HepG2 (cell line): ENCODE results near the gene ARL11. TPM values are rescaled to one million over a fixed set of nuclear protein-coding genes. Genes with fewer than 3 reads are reported as not detected.
A peak's percentile ranks its signal among the peaks of the same experiment; 100 is the strongest.
"Not testable (repeated sequence)": the region's sequence is repeated elsewhere in the genome, so short reads cannot be mapped to it uniquely, and the experiment has no call there.

Experiments
- BCL6 ChIP-seq: IDR thresholded peaks from 2 replicates; pipeline ENCODE4 v1.6.1; 2016; ENCODE audit warnings: missing genetic modification reagents, missing compliant biosample characterization
- CEBPB ChIP-seq: IDR thresholded peaks from 2 replicates; pipeline ENCODE4 v1.6.1; 2011; ENCODE audit warnings: low read depth, low read length, improper control_type of control experiment, borderline replicate concordance
- CEBPG ChIP-seq: IDR thresholded peaks from 2 replicates; pipeline ENCODE4 v1.6.1; 2016
- EP300 ChIP-seq, 3 experiments: sonication (generic) in 1 of 3; formaldehyde crosslinking in 1 of 3; IDR thresholded peaks; 2 replicates each; pipeline versions ENCODE4 v1.5.1 to v1.6.1; 2011 to 2020; ENCODE audit warnings: low read depth in 2 of 3, low read length in 2 of 3, borderline replicate concordance in 1 of 3, improper control_type of control experiment in 1 of 3, mild to moderate bottlenecking in 1 of 3, missing genetic modification reagents in 1 of 3, moderate library complexity in 1 of 3
- FOXK1 ChIP-seq: sonication (generic); formaldehyde crosslinking; IDR thresholded peaks from 2 replicates; pipeline ENCODE4 v1.4.0; 2020; ENCODE audit warnings: low read depth, missing genetic modification reagents, borderline replicate concordance
- FOXO1 ChIP-seq: sonication (generic); formaldehyde crosslinking; IDR thresholded peaks from 2 replicates; pipeline ENCODE4 v1.4.0; 2020; ENCODE audit warnings: missing genetic modification reagents
- GATAD2A ChIP-seq: IDR thresholded peaks from 2 replicates; pipeline ENCODE4 v1.6.1; 2016
- HMG20A ChIP-seq: IDR thresholded peaks from 2 replicates; pipeline ENCODE4 v1.6.1; 2016; ENCODE audit warnings: borderline replicate concordance
- HNF4A ChIP-seq: sonication (generic); formaldehyde crosslinking; IDR thresholded peaks from 2 replicates; pipeline ENCODE4 v1.4.0; 2020; ENCODE audit warnings: missing genetic modification reagents
- HOMEZ ChIP-seq: IDR thresholded peaks from 2 replicates; pipeline ENCODE4 v1.6.1; 2016; ENCODE audit warnings: low read depth
- NCOA2 ChIP-seq: sonication (generic); formaldehyde crosslinking; IDR thresholded peaks from 2 replicates; pipeline ENCODE4 v1.8.0; 2022; ENCODE audit warnings: inconsistent platforms
- NCOR1 ChIP-seq: fragments of 200-600 bp; sonication (generic); IDR thresholded peaks from 2 replicates; pipeline ENCODE4 v1.7.0; 2017; ENCODE audit warnings: antibody characterized with exemption, low read length, borderline replicate concordance
- RXRB ChIP-seq: IDR thresholded peaks from 2 replicates; pipeline ENCODE4 v1.6.1; 2016; ENCODE audit warnings: borderline replicate concordance, missing genetic modification reagents, missing compliant biosample characterization
- SOX6 ChIP-seq, 2 experiments: fragments of 450-650 bp in 1 of 2; sonication (generic) in 1 of 2; formaldehyde crosslinking in 1 of 2; IDR thresholded peaks; 2 replicates each; pipeline versions ENCODE4 v1.4.0 to v1.6.1; 2017 to 2020; ENCODE audit warnings: antibody characterized with exemption in 1 of 2, mild to moderate bottlenecking in 1 of 2, missing genetic modification reagents in 1 of 2
- TRIM24 ChIP-seq: sonication (generic); formaldehyde crosslinking; IDR thresholded peaks from 2 replicates; pipeline ENCODE4 v1.8.0; 2022; ENCODE audit warnings: mild to moderate bottlenecking, missing genetic modification reagents
- ZBTB37 ChIP-seq: sonication (generic); formaldehyde crosslinking; IDR thresholded peaks from 2 replicates; pipeline ENCODE4 v1.4.0; 2020; ENCODE audit warnings: mild to moderate bottlenecking, missing genetic modification reagents
- ZMYM3 ChIP-seq: sonication (generic); formaldehyde crosslinking; IDR thresholded peaks from 2 replicates; pipeline ENCODE4 v1.5.1; 2020; ENCODE audit warnings: mild to moderate bottlenecking, missing genetic modification reagents
- ZNF263 ChIP-seq: sonication (generic); formaldehyde crosslinking; IDR thresholded peaks from 2 replicates; pipeline ENCODE4 v1.4.0; 2020; ENCODE audit warnings: missing genetic modification reagents
- ZNF264 ChIP-seq: sonication (generic); formaldehyde crosslinking; IDR thresholded peaks from 2 replicates; pipeline ENCODE4 v1.4.0; 2020; ENCODE audit warnings: missing genetic modification reagents
- ZNF280D ChIP-seq: sonication (generic); formaldehyde crosslinking; IDR thresholded peaks from 2 replicates; pipeline ENCODE4 v1.5.1; 2020; ENCODE audit warnings: mild to moderate bottlenecking, missing genetic modification reagents
- ZNF644 ChIP-seq: IDR thresholded peaks from 2 replicates; pipeline ENCODE4 v1.6.1; 2016; ENCODE audit warnings: low read depth
- ZNF770 ChIP-seq: sonication (generic); formaldehyde crosslinking; IDR thresholded peaks from 2 replicates; pipeline ENCODE4 v1.5.0; 2020; ENCODE audit warnings: mild to moderate bottlenecking, missing genetic modification reagents
- polyA plus RNA-seq, 8 experiments: library from polyadenylated mRNA; depleted of rRNA in 3 of 8; stranded (reverse) in 7 of 8; unstranded in 1 of 8; fragments of >200 nt; fragmentation: Illumina TruSeq in 4 of 8; extraction: Trizol in 4 of 8; gene quantifications; 2 replicates each; pipeline versions ENCODE4 v1.2.1 to v1.2.3, GENCODE V29; 2011 to 2016; ENCODE audit warnings: low read depth in 4 of 8, missing spikeins in 1 of 8, mixed read lengths in 1 of 8; ENCODE audit not compliant: insufficient read depth in 1 of 8
- total RNA-seq, 5 experiments: library from RNA; depleted of rRNA; stranded (reverse); fragments of >200 nt; fragmentation: Illumina TruSeq; extraction: Trizol; gene quantifications; 2 replicates each; pipeline ENCODE4 v1.2.3, GENCODE V29; 2016; ENCODE audit warnings: low read depth in 1 of 5

ARL11 gene
- total and polyA plus RNA-seq, 2 of the 13 experiments (the other 11 are each of a cell fraction or from before 2014, with no cell fraction given), result 0.04 to 0.22 TPM

GRCh38 chr13:49590714-49591113 lies 37.6 kb upstream of the ARL11 start (continued):
- not testable (repeated sequence) for TF ChIP-seq SOX6 (IDR thresholded peaks at IDR 0.05)
- TF ChIP-seq SOX6 (CRISPR knock-in tag; IDR thresholded peaks at IDR 0.05), result peak; percentile 72
- TF ChIP-seq FOXO1 (CRISPR knock-in tag), result peak; percentile 21; the same call in 1 of the 2 replicates
- peak; percentile 68 for TF ChIP-seq GATAD2A (CRISPR knock-in tag)
- peak; percentile 38; the same call in 1 of the 2 replicates for TF ChIP-seq TRIM24 (CRISPR knock-in tag)
- 0 out of 2 replicates have a peak, but pooled peaks have one; percentile 34 for TF ChIP-seq ZNF280D (CRISPR knock-in tag)
- peak in 1 of 2 experiments; percentile 32; a peak in 1 of 4 replicates for TF ChIP-seq EP300 (IDR thresholded peaks at IDR 0.05; ENCODE audit: low read depth in 2 of 2, low read length in 2 of 2)
- TF ChIP-seq EP300 (CRISPR knock-in tag; IDR thresholded peaks at IDR 0.05; ENCODE audit: borderline replicate concordance), result peak; percentile 37; the same call in 1 of the 2 replicates
- peak; percentile 39; the same call in 1 of the 2 replicates for TF ChIP-seq FOXK1 (CRISPR knock-in tag)
- TF ChIP-seq CEBPB, result peak; percentile 65; the same call in 1 of the 2 replicates
- TF ChIP-seq NCOA2 (CRISPR knock-in tag), result peak; percentile 64
- peak; percentile 69 for TF ChIP-seq RXRB (CRISPR knock-in tag)
- TF ChIP-seq HOMEZ (CRISPR knock-in tag), result peak; percentile 65; the same call in 1 of the 2 replicates
- TF ChIP-seq HMG20A, result peak; percentile 36; the same call in 1 of the 2 replicates
- 0 out of 2 replicates have a peak, but pooled peaks have one; percentile 20 for TF ChIP-seq NCOR1
- peak; percentile 88 for TF ChIP-seq HNF4A (CRISPR knock-in tag)
- peak; percentile 89 for TF ChIP-seq ZBTB37 (CRISPR knock-in tag)
- TF ChIP-seq ZNF264 (CRISPR knock-in tag), result 0 out of 2 replicates have a peak, but pooled peaks have one; percentile 9
- TF ChIP-seq CEBPG (CRISPR knock-in tag), result peak; percentile 83
- peak; percentile 96 for TF ChIP-seq ZNF644 (CRISPR knock-in tag)
- peak; percentile 84 for TF ChIP-seq ZNF770 (CRISPR knock-in tag)
- TF ChIP-seq ZNF263 (CRISPR knock-in tag), result peak; percentile 22; the same call in 1 of the 2 replicates
- TF ChIP-seq BCL6 (CRISPR knock-in tag), result peak; percentile 39; the same call in 1 of the 2 replicates
- TF ChIP-seq ZMYM3 (CRISPR knock-in tag), result peak; percentile 58
